Measurements from ENCODE around the gene CASQ2. TPM values are rescaled to one million over a fixed set of nuclear protein-coding genes. Genes with fewer than 3 reads are reported as not detected.

Gene CASQ2
- total RNA-seq, 1 donor from 2014 or later: 912 TPM

DNA sequence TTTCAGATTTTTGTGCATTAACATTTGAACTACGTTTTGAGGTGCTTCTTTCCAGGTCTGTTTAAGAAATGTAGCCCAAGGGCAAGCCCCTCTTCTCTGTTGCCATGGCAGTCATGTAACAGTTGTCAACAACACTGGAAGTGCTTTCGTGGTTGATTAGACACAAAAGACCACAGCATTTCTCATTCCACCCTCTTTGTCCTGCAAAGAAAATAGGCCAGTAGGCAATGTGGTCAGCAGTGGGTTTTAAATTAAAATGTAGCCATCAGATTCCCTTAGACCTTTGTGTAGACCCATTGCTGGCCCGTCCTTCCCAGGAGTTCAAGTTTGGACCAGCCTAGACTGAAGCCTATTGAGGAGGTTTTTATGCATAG is 91.3 kb downstream of the CASQ2 start:
- no peak for DNase-seq (ENCODE audit: missing footprints)
- no peak for ATAC-seq
- intact Hi-C loops (cut with DNase I): no loop called here

GRCh38 chr1:115676498-115677181 is 91.9 kb downstream of the CASQ2 start:
- intact Hi-C loops (cut with DNase I): no loop called here
- DNase-seq (ENCODE audit: missing footprints): no peak
- no peak for ATAC-seq

DNA sequence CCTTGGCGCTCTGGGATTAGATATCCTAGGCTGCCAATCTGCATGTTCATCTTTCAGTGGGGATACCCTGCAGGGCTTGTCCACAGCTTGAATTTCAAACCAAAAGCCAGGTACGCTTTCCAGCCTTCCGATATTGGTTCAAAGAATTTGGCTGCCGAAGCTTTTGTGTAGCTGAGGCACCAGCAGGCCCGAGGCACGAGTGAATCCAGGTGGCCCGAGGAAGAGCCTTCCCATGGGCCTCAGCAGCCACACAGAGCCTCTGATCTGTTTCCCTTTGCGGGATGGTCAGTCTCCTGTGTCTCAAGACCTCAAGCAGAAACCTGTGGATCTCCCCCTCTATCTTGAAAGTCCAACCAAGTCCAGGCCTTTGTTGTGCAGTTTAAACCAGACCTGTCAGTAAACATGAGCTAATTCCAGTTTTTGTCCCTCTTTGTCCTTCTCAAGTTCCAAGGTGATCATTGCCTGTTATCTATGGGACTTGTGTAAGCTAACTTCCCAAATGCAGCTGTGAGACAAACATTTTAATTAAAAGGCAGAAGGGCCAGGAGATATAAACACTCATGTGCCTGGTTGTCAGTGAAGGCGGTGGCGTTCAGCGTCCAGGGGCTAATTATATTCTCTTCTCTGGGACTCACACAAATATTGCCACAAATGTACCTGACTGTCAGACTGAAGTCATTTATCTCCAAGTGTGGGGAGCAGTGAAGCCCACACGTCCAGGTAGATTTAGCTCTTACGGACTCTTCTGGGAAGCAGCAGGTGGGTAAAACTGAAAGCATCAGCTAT is 96.1 kb downstream of the CASQ2 start:
- intact Hi-C loops (cut with DNase I): no loop called here
- DNase-seq (ENCODE audit: missing footprints): no peak
- no peak for ATAC-seq

DNA sequence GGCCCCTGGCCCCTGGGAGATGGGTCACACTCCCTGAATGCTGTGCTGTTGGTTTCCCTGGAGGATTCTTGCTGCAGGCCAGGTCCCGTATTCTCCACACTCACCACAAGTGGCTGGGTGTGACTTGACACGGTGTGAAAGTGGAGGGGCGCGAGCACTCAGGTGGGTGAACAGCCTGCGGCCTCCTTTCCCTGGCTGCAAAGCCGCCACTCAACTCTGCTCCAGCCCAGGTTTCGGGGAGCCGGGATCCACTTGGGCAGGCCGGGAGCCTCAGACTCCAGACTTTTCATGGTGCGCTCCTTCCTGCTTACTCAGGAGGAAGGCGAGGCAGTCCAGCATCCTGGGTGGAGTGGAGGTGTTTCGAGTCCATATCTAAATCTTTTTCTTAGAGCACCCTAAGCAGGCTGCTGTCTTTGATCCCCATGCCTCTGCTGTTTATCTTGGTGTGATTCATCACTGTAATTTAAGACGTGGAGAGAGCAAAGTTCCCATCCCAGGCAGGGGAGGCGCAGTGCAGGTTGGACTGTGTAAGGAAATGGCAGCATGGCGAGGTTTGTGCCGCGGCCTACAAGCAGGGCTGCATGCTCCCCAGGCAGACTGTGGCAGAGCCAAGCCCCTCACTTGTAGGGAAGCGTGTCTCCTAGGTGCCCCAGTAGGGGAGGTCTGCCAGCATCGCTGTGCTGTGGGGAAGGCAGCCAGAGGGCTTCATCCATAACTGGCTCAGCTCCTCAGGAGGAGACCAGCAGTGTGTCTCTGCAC is 97.2 kb downstream of the CASQ2 start:
- DNase-seq (ENCODE audit: missing footprints) (no peak), ATAC-seq (peak; percentile 32)
- intact Hi-C loops (cut with DNase I): no loop called here

GRCh38 chr1:115670476-115671175 is 97.9 kb downstream of the CASQ2 start:
- DNase-seq (ENCODE audit: missing footprints): no peak
- ATAC-seq: no peak
- intact Hi-C loops (cut with DNase I): no loop called here

GRCh38 chr1:115669886-115670285 is 98.6 kb downstream of the CASQ2 start:
- intact Hi-C loops (cut with DNase I): no loop called here
- no peak for DNase-seq (ENCODE audit: missing footprints)
- no peak for ATAC-seq

DNA sequence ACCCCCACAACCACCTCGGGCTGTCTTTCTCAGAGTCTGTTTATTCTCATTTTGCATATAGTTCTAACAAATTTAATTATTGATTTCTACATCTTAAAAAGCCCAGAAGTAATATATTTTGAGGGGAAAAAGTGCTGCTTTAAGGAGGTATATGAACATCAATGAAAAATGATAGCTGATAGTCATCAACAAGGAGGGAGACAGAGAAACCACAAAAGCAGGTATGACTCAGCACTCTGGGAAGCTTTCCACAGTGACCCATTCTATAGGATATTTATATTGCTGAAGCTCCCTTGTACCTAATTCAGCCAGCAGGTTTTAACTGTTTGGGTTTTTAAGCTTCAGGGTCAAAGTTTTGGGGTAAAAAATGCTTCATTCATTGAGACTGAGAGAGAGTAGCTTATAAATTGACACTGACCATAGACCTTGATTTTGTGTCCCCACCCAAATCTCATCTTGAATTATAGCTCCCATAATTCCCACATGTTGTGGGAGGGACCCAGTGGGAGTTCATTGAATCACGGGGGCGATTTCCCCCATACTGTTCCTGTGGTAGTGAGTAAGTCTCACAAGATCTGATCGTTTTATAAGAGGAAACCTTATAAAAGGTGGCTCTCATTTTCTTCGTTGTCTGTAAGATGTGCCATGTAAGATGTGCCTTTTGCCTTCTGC is 99.4 kb downstream of the CASQ2 start:
- DNase-seq (ENCODE audit: missing footprints) (no peak), ATAC-seq (no peak)
- intact Hi-C loops (cut with DNase I): no loop called here

DNA sequence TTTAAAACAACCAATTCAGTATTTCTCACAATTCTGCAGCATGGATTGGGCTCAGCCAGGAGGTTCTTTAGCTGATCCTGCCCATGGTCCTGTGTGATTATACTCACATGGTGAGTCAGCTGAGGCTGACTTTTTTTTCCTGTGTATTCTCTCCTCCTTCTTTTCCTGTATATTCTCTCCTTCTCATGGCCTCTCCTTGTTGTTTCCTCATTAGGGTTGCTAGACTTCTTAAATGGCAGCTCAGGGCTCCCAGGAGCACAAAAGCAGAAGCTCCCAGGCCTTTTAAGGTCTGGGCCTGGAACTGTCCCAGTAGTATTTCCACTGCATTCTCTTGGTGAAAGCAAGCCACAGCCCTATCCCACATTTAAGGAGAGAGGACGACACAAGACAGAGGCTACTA is 99.9 kb downstream of the CASQ2 start:
- ATAC-seq (no peak), DNase-seq (ENCODE audit: missing footprints) (no peak)
- intact Hi-C loops (cut with DNase I): no loop called here

DNA sequence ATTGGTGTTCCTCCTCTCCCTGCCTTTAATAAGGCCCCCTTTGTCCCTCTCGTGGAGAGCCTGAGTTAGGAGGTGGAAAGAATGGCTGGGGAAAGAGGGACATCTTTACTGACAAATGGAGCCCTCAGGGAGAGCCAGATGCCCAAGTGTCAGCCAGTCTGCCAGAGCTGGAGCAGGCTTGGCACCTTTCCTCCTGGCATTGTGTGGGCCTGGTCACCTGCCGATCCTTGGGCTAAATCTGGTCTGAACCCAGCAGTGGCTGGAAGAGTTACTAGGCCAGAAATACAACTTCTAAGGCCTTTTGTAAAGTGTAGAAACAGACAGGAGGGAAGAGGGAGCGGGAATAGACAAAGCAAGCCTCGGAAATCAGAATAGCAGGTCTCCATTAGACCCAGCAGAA is 101.8 kb downstream of the CASQ2 start:
- ATAC-seq: peak; percentile 81
- intact Hi-C loops (cut with DNase I): no loop called here
- DNase-seq (ENCODE audit: missing footprints): no peak

DNA sequence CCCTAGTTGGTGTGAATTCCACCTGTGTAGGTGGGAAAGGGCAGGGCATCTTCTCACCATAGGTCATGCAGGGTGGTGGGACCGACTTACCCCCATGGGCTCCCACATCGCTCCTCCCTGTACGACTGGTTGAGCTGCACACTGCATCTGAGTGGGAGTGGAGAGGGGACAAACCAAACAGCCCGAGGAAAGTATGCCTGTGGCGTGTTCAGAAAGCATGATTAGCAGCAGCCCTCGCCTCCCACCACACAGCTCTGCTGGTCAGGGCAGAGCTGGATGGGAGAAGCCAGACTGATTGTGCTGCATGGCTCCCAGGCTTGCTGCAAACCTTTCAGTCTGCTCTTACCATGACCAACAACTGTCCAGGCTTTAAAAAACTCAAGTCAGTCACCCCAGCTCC is 102.3 kb downstream of the CASQ2 start:
- intact Hi-C loops (cut with DNase I): no loop called here
- DNase-seq (ENCODE audit: missing footprints): no peak
- no peak for ATAC-seq

- DNase-seq (ENCODE audit: missing footprints): no peak
- no peak for ATAC-seq
- intact Hi-C loops (cut with DNase I): no loop called here
These were observed 103.0 kb downstream of the CASQ2 start for GRCh38 chr1:115665319-115666096.

DNA sequence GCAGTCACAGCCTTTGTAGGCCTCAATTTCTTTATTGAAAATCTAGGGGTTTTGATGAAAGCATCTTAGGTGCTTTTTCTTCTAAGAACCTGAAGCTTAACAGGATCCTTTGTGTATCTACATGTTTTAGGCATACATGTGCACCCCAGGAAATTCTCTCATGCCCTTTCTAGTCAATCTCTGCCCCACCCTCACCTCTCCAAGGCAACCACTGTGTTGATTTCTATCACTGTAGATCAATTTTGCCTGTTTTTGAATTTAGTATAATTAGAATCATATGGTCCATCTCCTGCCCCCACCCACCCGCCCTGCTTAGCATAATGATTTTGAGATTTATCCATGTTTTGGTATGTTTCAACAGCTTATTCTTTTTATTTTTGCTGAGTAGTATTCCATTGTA is 107.4 kb downstream of the CASQ2 start:
- ATAC-seq: no peak
- DNase-seq (ENCODE audit: missing footprints): no peak
- intact Hi-C loops (cut with DNase I): no loop called here

DNA sequence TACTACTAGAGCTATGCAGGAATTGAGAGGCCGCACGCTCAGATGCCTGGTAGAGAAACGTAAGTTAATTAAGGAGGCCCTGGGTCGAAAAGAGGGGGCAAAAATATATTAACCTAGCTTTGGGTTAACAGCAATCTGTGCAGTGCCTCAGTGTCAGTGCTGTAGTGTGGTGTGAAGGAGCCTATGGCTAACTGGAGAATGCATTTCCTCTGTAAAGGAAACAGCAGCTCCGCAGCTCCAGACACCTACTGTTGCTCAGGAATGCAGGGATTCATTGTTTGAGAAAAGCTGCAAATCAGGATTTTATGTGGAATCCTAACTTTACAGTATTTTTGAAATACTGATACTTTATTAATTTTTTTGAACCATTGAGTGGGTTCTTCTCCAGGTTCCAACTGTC is 108.4 kb downstream of the CASQ2 start:
- ATAC-seq (no peak), DNase-seq (ENCODE audit: missing footprints) (no peak)
- intact Hi-C loops (cut with DNase I): no loop called here

- intact Hi-C loops (cut with DNase I): no loop called here
- no peak for ATAC-seq
- no peak for DNase-seq (ENCODE audit: missing footprints)
These were observed 109.9 kb downstream of the CASQ2 start for GRCh38 chr1:115658646-115659045.

DNA sequence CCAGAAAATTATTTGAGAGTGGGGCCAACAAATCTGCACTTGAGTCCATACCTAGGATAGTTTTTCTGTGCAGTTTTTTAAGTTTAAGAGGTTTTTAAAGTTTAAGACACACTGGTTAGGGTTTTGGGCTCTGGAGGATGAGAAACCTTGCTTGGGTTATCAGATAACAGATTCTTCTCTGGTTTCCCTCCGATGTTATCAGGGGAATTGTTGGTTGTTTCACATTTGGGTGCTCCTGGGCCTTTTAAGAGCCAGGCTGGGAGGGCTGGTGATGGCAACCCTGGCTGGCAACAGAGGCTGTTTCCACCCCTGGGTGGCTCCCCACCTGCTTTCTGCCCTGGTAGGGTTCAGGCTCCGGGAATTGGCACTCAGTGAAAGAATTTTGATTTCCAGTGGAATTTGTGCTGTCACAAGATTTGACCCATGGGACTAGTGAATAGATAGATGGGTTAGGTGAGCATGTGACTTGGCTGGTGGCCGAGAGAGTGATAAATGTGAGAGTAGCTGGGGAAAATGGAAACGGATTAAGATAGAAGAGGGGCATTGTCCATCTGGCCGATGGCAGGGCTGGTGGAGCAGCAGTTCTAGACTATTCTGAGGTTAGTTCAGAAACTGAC is 111.9 kb downstream of the CASQ2 start:
- intact Hi-C loops (cut with DNase I): no loop called here
- DNase-seq (ENCODE audit: missing footprints): no peak
- ATAC-seq: no peak

- intact Hi-C loops (cut with DNase I): no loop called here
- DNase-seq (ENCODE audit: missing footprints) (no peak), ATAC-seq (no peak)
These were observed 112.6 kb downstream of the CASQ2 start for GRCh38 chr1:115655916-115656315.

- intact Hi-C loops (cut with DNase I): no loop called here
- ATAC-seq (no peak), DNase-seq (ENCODE audit: missing footprints) (no peak)
These were observed 113.2 kb downstream of the CASQ2 start for GRCh38 chr1:115655306-115655663.

Data from Right ventricle myocardium inferior (tissue), 1 donor.